Keratinocyte (primary cell): ENCODE measurements around the gene SP140. TPM values are rescaled to one million over a fixed set of nuclear protein-coding genes. Genes with fewer than 3 reads are reported as not detected.

Experiments
- DNase-seq: peaks from one replicate; pipeline ENCODE4 v3.0.0-alpha.2; 2011; ENCODE audit warnings: low read depth, missing footprints, low spot score
- FAIRE-seq: peaks from 2 replicates; lab custom pipeline; 2011; peaks lifted over from hg19 to GRCh38; lab: Jason Lieb, UNC
- H2AFZ ChIP-seq: 2 replicates; pipeline ENCODE4 v1.6.0; 2012; ENCODE audit warnings: low read length, control low read depth, inconsistent platforms; ENCODE audit not compliant: control insufficient read depth
- H3K27ac ChIP-seq: 2 replicates; pipeline ENCODE4 v1.5.1; 2011; ENCODE audit warnings: low read length; ENCODE audit not compliant: control insufficient read depth, insufficient read depth
- H3K27me3 ChIP-seq: 3 replicates; pipeline ENCODE4 v1.6.0; 2011; ENCODE audit warnings: low read length; ENCODE audit not compliant: control insufficient read depth, insufficient read depth; ENCODE audit errors: extremely low read depth
- H3K36me3 ChIP-seq, 2 experiments: 2 replicates in 1 of 2; 3 replicates in 1 of 2; pipeline ENCODE4 v1.5.1; 2011; ENCODE audit warnings: low read length in 2 of 2, mild to moderate bottlenecking in 1 of 2; ENCODE audit not compliant: control insufficient read depth in 2 of 2, insufficient read depth in 2 of 2; ENCODE audit errors: extremely low read depth in 1 of 2
- H3K4me1 ChIP-seq: 3 replicates; pipeline ENCODE4 v1.5.1; 2011; ENCODE audit warnings: low read length; ENCODE audit not compliant: control insufficient read depth, insufficient read depth; ENCODE audit errors: extremely low read depth
- H3K4me2 ChIP-seq: 3 replicates; pipeline ENCODE4 v1.6.0; 2011; ENCODE audit warnings: low read depth, low read length; ENCODE audit not compliant: control insufficient read depth, insufficient read depth; ENCODE audit errors: extremely low read depth
- H3K4me3 ChIP-seq, 3 experiments: fragments of 200-600 bp in 1 of 3; sonication (generic) in 1 of 3; 2 replicates in 2 of 3; 3 replicates in 1 of 3; pipeline ENCODE4 v1.5.1; 2011 to 2016; ENCODE audit warnings: low read length in 3 of 3, mild to moderate bottlenecking in 3 of 3, control low read depth in 2 of 3, inconsistent platforms in 1 of 3, low read depth in 1 of 3, mixed read lengths in 1 of 3, mixed run types in 1 of 3, moderate library complexity in 1 of 3; ENCODE audit not compliant: control insufficient read depth in 2 of 3, insufficient read depth in 2 of 3; ENCODE audit errors: extremely low read depth in 1 of 3
- H3K79me2 ChIP-seq: 2 replicates; pipeline ENCODE4 v1.6.0; 2012; ENCODE audit warnings: low read length; ENCODE audit not compliant: control insufficient read depth, insufficient read depth
- H3K9ac ChIP-seq: 3 replicates; pipeline ENCODE4 v1.6.0; 2011; ENCODE audit warnings: low read length; ENCODE audit not compliant: control insufficient read depth, insufficient read depth; ENCODE audit errors: extremely low read depth
- H3K9me1 ChIP-seq: 3 replicates; pipeline ENCODE4 v1.6.0; 2011; ENCODE audit warnings: low read length; ENCODE audit not compliant: control insufficient read depth, insufficient read depth; ENCODE audit errors: extremely low read depth
- H3K9me3 ChIP-seq: 2 replicates; pipeline ENCODE4 v1.5.1; 2012; ENCODE audit warnings: low read depth, low read length; ENCODE audit not compliant: control insufficient read depth
- H4K20me1 ChIP-seq: 3 replicates; pipeline ENCODE4 v1.6.0; 2011; ENCODE audit warnings: low read length; ENCODE audit not compliant: control insufficient read depth, insufficient read depth; ENCODE audit errors: extremely low read depth
- EZH2 ChIP-seq: IDR thresholded peaks from one replicate; pipeline ENCODE4 v1.6.1; 2012; ENCODE audit warnings: inconsistent platforms, mild to moderate bottlenecking, low read length, moderate library complexity
- dilution Hi-C: fragments of 300-500 bp; cut with MboI; formaldehyde crosslinking; loops from one replicate; pipeline ENCODE4 v1.7.0; 2020; ENCODE audit warnings: low sequenced_read_pairs; ENCODE audit not compliant: extremely low pct_ligation_motif_present
- polyA plus RNA-seq, 5 experiments: library from polyadenylated mRNA; depleted of rRNA in 3 of 5; stranded (reverse) in 3 of 5; stranded (forward) in 1 of 5; unstranded in 1 of 5; fragments of >200 nt; gene quantifications; 1 replicate in 1 of 5; 2 replicates in 3 of 5; 3 replicates in 1 of 5; pipeline versions ENCODE4 v1.2.1 to v1.2.3, GENCODE V29; 2011 to 2012; ENCODE audit warnings: missing spikeins in 2 of 5, low read depth in 1 of 5, low replicate concordance in 1 of 5
- TF ChIP-seq, protein P1 (sequence below), 3 experiments: IDR thresholded peaks in 1 of 3; conservative IDR thresholded peaks in 1 of 3; optimal IDR thresholded peaks in 1 of 3; 2 replicates in 2 of 3; 3 replicates in 1 of 3; pipeline versions ENCODE3 to v1.5.1; 2011; ENCODE audit warnings: low read length in 3 of 3, mild to moderate bottlenecking in 3 of 3, moderate library complexity in 2 of 3, control low read depth in 1 of 3, inconsistent platforms in 1 of 3; ENCODE audit not compliant: insufficient read depth in 2 of 3; ENCODE audit errors: extremely low read depth in 1 of 3

SP140 gene
- polyA plus RNA-seq, 1 donor (not counting 4 experiments of a cell fraction or from before 2014, with no cell fraction given) = 1.2 TPM

- dilution Hi-C loops = no loop called here
- no peaks in the 10 kb centered on the region for H3K9me1 ChIP-seq
- no peaks in the 10 kb centered on the region for H3K27me3 ChIP-seq
- no peak overlapping the region for H3K9ac ChIP-seq
- TF ChIP-seq EZH2 = no peak
- TF ChIP-seq, protein P1, sequence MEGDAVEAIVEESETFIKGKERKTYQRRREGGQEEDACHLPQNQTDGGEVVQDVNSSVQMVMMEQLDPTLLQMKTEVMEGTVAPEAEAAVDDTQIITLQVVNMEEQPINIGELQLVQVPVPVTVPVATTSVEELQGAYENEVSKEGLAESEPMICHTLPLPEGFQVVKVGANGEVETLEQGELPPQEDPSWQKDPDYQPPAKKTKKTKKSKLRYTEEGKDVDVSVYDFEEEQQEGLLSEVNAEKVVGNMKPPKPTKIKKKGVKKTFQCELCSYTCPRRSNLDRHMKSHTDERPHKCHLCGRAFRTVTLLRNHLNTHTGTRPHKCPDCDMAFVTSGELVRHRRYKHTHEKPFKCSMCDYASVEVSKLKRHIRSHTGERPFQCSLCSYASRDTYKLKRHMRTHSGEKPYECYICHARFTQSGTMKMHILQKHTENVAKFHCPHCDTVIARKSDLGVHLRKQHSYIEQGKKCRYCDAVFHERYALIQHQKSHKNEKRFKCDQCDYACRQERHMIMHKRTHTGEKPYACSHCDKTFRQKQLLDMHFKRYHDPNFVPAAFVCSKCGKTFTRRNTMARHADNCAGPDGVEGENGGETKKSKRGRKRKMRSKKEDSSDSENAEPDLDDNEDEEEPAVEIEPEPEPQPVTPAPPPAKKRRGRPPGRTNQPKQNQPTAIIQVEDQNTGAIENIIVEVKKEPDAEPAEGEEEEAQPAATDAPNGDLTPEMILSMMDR (optimal IDR thresholded peaks at IDR 0.05 in 1 of 3, IDR thresholded peaks at IDR 0.05 in 1 of 3, conservative IDR thresholded peaks at IDR 0.05 in 1 of 3; ENCODE audit: extremely low read depth in 1 of 3, insufficient read depth in 2 of 3, low read length in 3 of 3) = no peak
- H3K4me2 ChIP-seq = no peak overlapping the region
- no peaks in the 10 kb centered on the region for H3K4me1 ChIP-seq
- H3K4me3 ChIP-seq = no peak overlapping the region
- no peak overlapping the region for H3K27ac ChIP-seq
- no peaks in the 10 kb centered on the region for H4K20me1 ChIP-seq
- H3K36me3 ChIP-seq = peaks cover 0 to 35% of the 10 kb centered on the region in 2 experiments
- FAIRE-seq = no peak
- H2AFZ ChIP-seq = no peak overlapping the region
- no peak for DNase-seq
- H3K9me3 ChIP-seq = no peaks in the 10 kb centered on the region
- no peaks in the 10 kb centered on the region for H3K79me2 ChIP-seq
These were observed 23.0 kb upstream of the SP140 start for GRCh38 chr2:230202430-230203109.

DNA sequence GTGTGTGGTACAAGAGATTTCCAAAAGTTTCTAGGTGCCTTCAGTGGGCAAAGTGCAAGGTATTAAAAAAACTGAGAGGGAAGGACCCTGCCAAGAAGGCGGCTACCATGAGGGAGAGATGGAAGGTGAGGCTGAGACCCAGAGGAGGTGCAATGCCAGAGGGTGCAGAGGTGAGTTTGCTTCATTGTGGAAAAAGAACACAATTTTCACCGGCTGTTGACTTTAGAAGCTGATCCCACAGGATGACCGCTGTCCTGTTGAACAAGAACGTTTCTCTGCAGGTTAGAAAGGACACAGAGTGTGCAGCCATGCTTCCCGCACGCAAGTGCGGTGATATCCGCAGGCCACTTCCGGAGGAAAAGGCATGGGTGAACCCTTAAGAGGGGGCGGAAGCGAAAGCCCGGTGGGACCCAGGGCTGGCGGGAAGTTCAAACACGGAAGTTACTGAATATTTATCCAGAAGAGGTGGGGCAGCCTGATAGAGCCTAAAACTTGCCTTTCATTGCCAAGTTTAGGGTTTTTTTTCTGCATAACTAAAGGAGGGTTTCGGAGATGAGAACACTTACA lies 22.3 kb upstream of the SP140 start:
- no peak overlapping the region for H3K9ac ChIP-seq
- no peaks in the 10 kb centered on the region for H3K9me3 ChIP-seq
- no peak overlapping the region for H3K4me2 ChIP-seq
- no peaks in the 10 kb centered on the region for H3K27me3 ChIP-seq
- H2AFZ ChIP-seq = no peak overlapping the region
- no peaks in the 10 kb centered on the region for H3K4me1 ChIP-seq
- dilution Hi-C loops = no loop called here
- DNase-seq (no peak), FAIRE-seq (no peak)
- peaks cover 0 to 39% of the 10 kb centered on the region in 2 experiments for H3K36me3 ChIP-seq
- no peak overlapping the region for H3K27ac ChIP-seq
- H3K9me1 ChIP-seq = no peaks in the 10 kb centered on the region
- TF ChIP-seq EZH2 = no peak
- H3K4me3 ChIP-seq = no peak overlapping the region
- H3K79me2 ChIP-seq = no peaks in the 10 kb centered on the region
- no peaks in the 10 kb centered on the region for H4K20me1 ChIP-seq
